Lower leg skin (tissue), 3 donors: Measurements from ENCODE around the gene RAB3IP.

ENCODE experiments used
- CTCF ChIP-seq, 3 donors: fragments of 450-650 bp; IDR thresholded peaks; one replicate each; pipeline ENCODE4 v1.5.1; 2016; ENCODE audit warnings: antibody characterized with exemption in 3 of 3, mild to moderate bottlenecking in 3 of 3, moderate library complexity in 2 of 3
- POLR2A ChIP-seq, 2 donors: fragments of 450-650 bp; IDR thresholded peaks; one replicate each; pipeline ENCODE4 v1.6.1; 2016 to 2017; ENCODE audit warnings: antibody characterized with exemption in 2 of 2, mild to moderate bottlenecking in 1 of 2, moderate library complexity in 1 of 2

GRCh38 chr12:69821032-69821455 is 82.4 kb downstream of the RAB3IP start:
- TF ChIP-seq CTCF (IDR thresholded peaks at IDR 0.05) = no peak
- no peak for TF ChIP-seq POLR2A (IDR thresholded peaks at IDR 0.05)
